HG03558 (cell line): Measurements from ENCODE around the gene GPX6.
"Not testable (repeated sequence)": the region's sequence is repeated elsewhere in the genome, so short reads cannot be mapped to it uniquely, and the experiment has no call there.

Source experiments
- ATAC-seq: cut with Tn5 transposase; IDR thresholded peaks from one replicate; pipeline ENCODE4 v1.9.1; 2021; ENCODE audit warnings: moderate number of reproducible peaks; ENCODE audit not compliant: unreplicated experiment; ENCODE audit errors: extremely low read depth

GPX6 gene

DNA sequence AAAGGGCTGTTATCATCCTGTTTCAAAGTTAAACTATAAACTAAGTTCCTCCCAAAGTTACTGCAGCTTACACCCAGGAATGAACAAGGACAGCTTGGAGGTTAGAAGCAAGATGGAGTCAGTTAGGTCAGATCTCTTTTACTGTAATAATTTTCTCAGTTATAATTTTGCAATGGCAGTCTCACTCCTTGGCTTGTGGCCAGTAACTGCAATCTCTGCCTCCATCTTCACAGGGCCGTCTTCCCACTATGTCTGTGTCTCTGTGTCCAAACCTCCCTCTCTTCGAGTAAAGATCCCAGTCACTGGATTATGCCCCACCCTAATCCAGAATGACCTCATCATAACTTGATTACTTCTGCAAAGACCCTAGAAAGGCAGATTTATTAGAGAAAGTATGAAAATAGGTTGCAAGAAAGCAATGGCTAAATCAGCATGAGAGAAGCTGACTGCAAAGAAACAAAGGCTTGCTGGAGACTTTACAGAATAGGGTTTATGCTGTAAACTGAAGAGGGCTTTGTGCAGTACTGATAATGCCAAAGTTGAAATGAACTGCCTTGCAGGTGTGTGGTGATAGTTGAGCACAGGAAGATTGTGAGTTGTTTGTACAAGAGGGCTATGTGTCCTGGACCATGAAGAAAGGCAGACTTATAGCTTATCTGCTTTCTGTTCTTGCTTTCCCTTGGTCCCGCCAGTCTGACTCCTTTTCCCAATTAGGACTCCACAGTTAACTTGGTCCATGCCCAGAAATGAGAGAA lies 28.4 kb downstream of the GPX6 start:
- ATAC-seq, result no peak

DNA sequence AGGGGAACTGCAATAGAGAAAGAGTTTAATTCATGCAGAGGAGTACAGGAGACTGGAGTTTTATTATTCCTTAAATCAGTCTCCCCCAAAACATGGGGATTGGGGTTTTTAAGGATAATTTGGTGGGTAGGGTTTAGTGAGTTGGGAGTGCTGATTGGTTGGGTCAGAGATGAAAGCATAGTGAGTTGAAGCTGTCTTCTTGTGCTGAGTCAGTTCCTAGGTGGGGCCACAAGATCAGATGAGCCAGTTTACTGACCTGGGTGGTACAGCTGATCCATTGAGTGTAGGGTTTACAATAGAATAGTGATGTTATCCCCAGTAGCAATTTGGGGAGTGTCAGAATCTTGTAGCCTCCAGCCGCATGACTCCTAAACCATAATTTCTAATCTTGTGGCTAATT lies 29.1 kb downstream of the GPX6 start:
- no peak for ATAC-seq

DNA sequence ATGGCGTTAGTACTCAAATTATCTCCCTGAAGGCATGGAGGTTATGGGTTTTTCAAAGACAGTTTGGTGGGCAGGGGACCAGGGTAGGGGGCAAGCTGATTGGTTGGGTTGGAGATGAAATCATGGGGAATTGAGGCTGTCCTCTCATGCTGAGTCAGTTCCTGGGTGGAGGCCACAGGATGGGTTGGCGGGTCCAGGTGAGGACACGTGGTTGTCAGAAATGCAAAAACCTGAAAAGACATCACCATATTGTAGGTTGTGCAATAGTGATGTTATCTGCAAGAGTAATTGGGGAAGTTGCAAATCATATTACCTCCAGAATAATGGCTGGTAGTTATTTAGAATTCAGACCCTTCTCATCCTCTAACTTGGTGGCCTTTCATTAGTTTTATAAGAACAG lies 30.1 kb downstream of the GPX6 start:
- no peak for ATAC-seq

DNA sequence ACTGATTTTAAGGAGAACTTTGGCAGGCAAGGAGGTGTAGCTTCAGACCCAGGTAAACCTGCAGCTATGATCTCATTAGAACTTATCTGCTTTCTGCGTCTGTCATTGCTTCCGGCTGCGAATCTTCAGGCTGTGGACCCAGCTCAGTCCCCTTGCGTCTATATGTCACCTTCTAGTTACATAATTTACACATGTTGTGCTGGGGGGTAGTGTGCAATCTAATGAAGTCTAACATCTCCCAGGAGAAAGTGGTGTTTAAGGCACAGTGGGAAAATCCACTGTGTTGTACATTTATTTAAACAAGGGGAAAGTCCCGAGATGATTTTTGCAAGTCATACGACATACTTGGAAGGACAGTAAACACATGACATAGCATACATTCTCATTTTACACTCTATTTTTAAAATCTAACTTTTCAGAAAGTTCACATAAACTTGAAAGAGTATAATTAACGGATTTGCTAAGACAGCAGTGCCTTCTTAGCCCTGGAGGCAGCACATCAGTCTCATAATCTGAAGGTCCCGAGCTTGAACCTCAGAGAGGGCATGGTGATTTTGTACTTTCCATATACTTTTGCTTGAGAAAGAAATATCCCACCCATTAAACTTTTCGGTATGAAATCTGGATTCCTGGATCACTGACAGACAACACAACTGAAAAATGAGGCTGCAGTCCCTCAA lies 35.2 kb downstream of the GPX6 start:
- no peak for ATAC-seq

DNA sequence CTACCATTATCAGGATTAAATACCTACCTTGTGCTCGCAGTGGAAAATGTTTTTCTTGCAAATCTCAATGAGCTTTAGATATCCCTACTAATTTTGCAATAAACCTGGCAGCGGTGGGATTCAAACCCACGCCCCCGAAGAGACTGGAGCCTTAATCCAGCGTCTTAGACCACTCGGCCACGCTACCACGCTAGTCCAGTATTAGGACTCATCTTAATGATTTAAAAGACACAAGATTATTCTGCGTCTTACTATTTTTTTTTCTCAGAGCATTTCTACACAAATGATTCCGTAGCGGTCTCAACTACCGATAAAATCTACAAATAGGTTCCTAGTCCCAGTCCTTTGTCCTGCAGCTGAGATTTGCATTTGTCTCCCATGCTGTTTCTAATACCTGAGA lies 37.1 kb downstream of the GPX6 start:
- no peak for ATAC-seq

DNA sequence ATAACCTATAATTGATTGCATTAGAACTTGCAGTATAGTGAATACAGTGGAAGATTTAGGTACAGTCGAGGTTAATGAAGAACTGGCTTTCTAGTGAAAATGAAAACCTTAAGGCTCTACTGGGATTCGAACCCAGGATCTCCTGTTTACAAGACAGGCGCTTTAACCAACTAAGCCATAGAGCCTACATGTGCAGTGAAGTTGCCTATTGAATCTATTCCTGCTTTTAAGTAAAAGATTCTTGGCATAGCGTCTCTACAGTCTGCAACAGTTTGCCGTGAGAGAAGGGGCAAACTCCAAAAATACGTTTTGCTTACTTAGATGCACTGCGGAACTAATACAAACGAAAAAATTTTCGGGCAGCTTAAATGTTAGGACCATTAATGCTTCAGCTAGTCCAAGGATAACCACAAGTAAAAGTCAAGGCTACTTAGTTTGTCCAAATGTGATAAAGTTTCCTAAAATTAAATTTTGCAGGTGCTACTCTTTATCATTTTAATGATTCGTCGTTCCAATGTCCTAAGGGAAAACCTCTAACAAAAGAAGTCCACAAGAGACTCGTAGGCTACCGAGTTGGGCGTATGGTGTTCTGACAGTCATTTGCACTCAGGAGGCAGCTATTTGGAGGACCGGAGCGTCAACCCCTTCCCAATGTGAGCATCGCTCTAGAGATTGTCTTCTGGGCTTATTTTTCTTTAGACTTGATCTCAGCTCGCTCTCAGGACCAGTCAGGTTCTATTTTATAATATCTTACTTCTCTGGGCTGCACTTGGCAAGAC lies 41.0 kb downstream of the GPX6 start:
- ATAC-seq, result no peak

DNA sequence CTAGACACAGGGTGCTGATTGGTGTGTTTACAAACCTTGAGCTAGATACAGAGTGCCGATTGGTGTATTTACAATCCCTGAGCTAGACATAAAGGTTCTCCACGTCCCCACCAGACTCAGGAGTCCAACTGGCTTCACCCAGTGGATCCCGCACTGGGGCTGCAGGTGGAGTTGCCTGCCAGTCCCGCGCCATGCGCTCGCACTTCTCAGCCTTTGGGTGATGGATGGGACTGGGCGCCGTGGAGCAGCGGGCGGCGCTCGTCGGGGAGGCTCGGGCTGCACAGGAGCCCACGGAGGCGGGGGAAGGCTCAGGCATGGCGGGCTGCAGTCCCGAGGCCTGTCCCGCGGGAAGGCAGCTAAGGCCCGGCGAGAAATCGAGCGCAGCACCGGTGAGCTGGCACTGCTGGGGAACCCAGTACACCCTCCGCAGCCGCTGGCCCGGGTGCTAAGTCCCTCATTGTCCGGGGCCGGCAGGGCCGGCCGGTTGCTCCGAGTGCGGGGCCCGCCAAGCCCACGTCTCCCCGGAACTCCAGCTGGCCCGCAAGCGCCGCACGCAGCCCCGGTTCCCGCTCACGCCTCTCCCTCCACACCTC lies 46.3 kb downstream of the GPX6 start:
- ATAC-seq, result not testable (repeated sequence)

DNA sequence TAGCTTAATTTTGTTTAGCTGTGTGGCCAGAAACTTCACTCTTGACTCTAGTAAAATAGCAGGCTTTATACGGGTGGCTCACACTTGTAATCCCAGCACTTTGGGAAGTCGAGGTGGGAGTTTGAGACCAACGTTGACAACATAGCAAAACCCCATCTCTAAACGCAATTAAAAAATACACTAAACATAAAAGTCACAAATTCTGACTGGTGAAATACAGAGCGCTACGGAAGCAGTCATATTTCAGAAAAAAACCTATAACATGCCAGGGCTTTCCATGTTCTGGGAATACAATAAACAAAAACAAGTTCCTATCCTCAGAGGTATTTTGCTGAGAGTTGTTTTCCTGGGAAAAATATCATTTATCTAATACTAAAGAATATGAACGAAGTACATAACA lies 47.5 kb downstream of the GPX6 start:
- no peak for ATAC-seq

DNA sequence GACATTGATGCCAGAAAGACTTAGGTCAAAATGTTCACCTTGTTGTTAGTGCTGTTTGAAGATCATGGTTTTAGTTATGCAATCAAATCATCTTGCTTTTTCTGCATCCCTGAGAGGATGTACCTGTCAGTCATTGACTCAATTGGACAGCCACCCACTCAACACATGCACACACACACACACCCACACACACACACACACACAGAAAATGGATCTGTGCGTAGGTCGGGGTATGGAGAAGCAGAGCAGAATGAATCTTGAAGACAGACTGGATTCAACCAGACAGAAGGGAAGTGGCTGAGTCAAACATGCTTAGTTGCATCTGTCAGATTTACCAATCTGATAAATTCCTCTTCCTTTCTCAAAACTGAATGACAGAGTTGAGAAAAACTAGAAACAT lies 53.2 kb downstream of the GPX6 start:
- ATAC-seq, result no peak

DNA sequence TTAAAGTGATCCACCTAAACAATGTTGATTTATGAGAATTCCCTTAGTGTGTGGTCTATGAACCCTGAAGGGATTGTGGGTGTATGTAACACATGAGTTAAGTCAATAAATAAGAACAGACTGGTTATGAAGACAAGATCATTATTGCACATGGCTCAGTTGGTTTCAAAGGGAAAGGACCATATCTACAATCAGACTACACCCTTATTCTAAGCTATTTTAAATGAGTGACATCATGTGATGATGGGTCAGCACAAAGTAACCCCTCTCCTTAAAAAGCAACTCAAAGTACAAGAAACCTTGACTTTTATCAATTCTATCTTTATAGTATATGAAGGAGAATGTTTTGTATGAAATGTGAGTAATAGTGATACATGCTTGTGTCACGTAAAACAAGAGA lies 57.0 kb downstream of the GPX6 start:
- ATAC-seq, result no peak
